Mononuclear cell (primary cell): ENCODE measurements around the gene PHETA1. TPM values are rescaled to one million over a fixed set of nuclear protein-coding genes. Genes with fewer than 3 reads are reported as not detected.
"Not testable (repeated sequence)": the region's sequence is repeated elsewhere in the genome, so short reads cannot be mapped to it uniquely, and the experiment has no call there.

ENCODE experiments used
- H3K27me3 ChIP-seq: 2 replicates; pipeline ENCODE4 v1.6.0; 2011; ENCODE audit warnings: low read length, control low read depth; ENCODE audit not compliant: insufficient read depth
- H3K4me1 ChIP-seq: 2 replicates; pipeline ENCODE4 v1.5.1; 2011; ENCODE audit warnings: mild to moderate bottlenecking, low read length, control low read depth; ENCODE audit not compliant: insufficient read depth
- H3K4me3 ChIP-seq: 2 replicates; pipeline ENCODE4 v1.5.1; 2011; ENCODE audit warnings: mild to moderate bottlenecking, low read length, moderate library complexity
- H3K9me3 ChIP-seq: 2 replicates; pipeline ENCODE4 v1.5.1; 2011; ENCODE audit warnings: low read depth, mild to moderate bottlenecking, control low read depth, low read length
- total RNA-seq: library from RNA; depleted of rRNA; stranded (reverse); fragments of >200 nt; gene quantifications from one replicate; pipeline ENCODE4 v1.2.3, GENCODE V29; 2012

Gene PHETA1
- total RNA-seq, 1 donor, result 2.7 TPM

DNA sequence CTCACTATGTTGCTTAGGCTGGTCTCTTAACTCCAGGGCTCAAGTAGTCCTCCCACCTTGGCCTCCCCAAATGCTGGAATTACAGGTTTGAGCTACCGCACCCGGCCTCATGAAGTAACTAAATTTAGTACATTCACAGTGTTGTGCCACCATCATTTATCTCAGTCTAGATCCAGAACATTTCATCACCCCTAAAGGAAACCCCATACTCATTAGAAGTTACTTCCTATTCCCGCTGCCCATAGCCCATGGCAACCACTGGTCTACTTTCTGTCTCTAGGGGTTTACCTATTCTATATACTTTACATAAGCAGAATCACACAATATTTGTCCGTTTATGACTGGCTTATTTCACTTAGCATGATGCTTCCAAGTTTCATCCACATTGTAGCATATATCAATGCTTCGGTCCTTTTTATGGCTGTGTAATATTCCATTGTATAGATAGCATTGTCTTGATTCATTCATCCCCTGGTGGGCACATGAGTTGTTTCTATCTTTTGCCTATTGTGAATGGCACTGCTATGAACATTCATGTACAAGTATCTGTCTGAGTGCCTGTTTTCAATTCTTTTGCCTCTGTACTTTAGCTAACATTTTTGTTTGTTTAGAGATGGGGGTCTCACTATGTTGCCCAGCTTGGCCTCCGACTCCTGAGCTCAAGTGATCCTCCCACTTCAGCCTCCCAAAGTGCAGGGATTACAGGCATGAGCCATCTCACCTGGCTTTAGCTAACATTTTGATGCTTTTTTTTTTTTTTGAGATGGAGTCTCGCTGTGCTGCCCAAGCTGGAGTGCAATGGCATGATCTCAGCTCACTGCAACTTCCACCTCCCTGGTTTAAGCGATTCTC lies 26.7 kb upstream of the PHETA1 start:
- H3K4me3 ChIP-seq, result no peak overlapping the region
- H3K4me1 ChIP-seq, result peaks cover 78% of the 10 kb centered on the region
- H3K27me3 ChIP-seq, result no peaks in the 10 kb centered on the region
- H3K9me3 ChIP-seq, result no peaks in the 10 kb centered on the region

DNA sequence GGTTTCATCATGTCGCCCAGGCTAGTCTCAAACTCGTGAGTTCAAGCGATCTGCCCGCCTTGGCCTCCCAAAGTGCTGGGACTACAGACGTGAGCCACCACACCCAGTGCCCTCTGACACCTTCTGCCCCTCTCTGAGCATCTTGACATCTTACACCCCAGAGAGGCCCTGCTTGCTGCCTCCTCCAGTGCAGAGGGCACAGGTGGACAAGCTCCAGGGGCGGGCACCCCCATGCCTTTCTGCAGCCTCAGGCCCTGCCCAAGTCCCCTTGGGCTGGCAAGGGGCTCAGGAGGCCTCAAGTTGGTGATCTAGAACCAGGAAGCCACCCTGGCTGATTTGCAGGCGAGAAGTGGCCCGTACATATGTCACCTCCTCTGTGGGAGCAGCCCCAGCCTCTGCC lies 25.6 kb upstream of the PHETA1 start:
- H3K27me3 ChIP-seq, result no peaks in the 10 kb centered on the region
- H3K9me3 ChIP-seq, result no peaks in the 10 kb centered on the region
- H3K4me1 ChIP-seq, result peaks cover 79% of the 10 kb centered on the region
- H3K4me3 ChIP-seq, result no peak overlapping the region

DNA sequence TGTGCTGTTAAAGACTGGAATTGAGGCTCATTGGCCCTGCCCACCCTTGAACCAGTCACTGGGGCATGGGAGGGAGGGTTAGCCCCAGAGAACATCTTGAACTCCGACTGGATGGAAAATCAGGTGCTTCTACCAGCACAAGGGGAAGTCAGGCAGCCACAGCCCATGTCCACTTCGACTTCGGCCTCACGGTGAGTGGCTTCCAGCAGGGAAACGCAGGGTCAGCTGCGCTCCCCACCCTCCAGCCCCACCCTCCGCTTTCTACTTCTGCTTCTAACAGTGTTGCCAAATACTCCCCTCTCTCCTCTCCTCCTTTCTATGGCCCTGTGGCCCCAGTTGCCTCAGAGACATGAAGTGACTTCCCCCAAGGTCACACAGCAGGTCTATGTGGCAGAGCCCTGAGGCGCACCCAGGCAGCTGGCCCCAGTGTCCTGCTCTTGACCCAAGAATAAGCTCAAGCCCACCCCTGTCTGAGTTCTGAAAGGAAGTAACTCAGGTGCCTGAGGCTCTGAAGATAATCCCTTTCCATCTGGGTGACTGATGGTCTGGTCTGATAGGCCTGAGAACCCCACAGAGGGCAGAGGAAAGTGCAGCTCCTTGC lies 24.9 kb upstream of the PHETA1 start:
- Histone ChIP-seq H3K4me1 (peaks cover 77% of the 10 kb centered on the region), H3K27me3 (no peaks in the 10 kb centered on the region), H3K9me3 (no peaks in the 10 kb centered on the region), H3K4me3 (no peak overlapping the region)

DNA sequence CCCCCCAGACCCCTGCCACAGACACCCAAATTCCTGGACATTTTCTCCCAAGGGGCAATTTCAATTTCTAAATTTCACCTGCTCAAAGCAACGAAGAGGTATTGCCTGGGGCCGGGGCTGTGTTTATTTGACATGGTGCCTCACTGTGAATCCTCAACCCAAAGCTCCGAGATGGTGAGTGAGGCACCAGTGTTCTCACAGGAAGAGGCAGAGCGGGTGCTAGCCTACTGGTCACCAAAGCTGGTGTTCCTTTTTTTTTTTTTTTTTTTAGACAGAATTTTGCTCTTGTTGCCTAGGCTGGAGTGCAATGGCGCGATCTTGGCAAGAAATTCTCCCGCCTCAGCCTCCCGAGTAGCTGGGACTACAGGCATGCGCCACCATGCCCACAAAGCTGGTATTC lies 22.0 kb upstream of the PHETA1 start:
- Histone ChIP-seq H3K27me3 (no peaks in the 10 kb centered on the region), H3K4me1 (peaks cover 64% of the 10 kb centered on the region), H3K9me3 (no peaks in the 10 kb centered on the region), H3K4me3 (no peak overlapping the region)

DNA sequence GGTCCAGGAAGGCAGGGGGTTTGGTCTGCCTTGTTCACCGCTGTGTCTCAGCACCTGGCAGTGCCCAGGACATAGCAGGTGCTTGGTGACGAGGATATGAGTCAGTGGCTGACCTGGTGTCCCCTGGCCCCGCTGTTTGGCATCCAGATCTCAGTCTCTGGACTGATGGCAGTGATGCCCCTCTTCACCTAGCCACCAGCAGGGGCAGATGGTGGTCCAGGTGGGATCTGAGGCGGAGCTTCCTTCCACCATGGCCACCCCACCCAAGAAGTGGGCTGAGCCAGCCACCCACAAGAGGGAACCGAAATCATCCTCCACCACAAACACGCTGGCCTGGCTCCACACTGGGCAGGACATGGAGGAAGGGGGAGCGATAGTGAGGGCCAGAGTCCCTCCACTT lies 20.7 kb upstream of the PHETA1 start:
- H3K4me3 ChIP-seq, result no peak overlapping the region
- H3K4me1 ChIP-seq, result peaks cover 56% of the 10 kb centered on the region

DNA sequence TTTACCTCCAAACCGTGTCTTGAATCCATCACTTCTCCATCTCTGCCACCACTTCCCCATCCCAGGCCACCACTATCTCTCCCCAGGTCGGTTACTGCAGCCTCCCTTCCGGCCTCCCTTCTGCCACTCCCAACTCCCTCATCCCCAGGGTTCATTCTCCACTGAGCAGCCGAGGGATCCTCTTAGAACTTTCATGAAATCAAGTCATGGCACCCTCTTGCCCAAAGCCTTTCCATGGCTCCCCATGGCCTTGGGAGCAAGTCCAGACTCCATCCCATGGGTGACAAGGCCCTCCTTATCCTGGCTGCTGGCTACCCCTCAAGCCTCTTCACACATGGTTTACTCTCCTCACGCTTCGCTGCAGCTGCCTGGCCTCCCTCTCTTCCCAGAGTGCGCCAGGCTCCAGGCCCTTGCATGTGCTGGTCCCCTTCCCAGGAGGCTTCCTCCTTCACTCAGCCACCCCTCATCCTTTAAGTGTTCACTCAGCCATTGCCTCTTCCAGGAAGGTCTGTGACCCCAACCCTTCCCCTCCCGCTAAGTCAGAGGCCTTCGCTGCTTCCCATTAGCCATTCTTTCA lies 18.9 kb upstream of the PHETA1 start:
- Histone ChIP-seq H3K9me3 (no peaks in the 10 kb centered on the region), H3K4me1 (peaks cover 39% of the 10 kb centered on the region), H3K4me3 (no peak overlapping the region), H3K27me3 (no peaks in the 10 kb centered on the region)

More for the DNA sequence above, 20.7 kb upstream of the PHETA1 start:
- H3K9me3 ChIP-seq, result no peaks in the 10 kb centered on the region
- no peaks in the 10 kb centered on the region for H3K27me3 ChIP-seq

DNA sequence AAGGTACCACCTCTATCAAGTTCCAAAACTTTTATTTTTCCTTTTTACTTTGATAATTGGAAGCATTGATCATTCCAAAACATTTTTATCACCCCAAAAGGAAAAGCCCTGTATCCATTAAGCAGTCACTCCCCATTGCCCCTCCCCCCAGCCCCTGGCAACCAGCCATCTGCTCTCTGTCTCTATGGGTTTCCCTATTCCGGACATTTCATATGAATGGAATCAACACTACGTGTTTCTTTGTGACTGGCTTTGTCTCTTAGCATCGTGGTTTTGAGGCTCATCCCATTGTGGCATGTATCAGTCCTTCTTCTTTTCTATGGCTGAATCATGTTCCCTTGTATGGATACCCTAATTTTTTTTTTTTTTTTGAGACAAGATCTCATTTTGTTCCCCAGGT lies 18.0 kb upstream of the PHETA1 start:
- H3K9me3 ChIP-seq, result no peaks in the 10 kb centered on the region
- H3K4me3 ChIP-seq, result no peak overlapping the region
- H3K27me3 ChIP-seq, result no peaks in the 10 kb centered on the region
- peaks cover 34% of the 10 kb centered on the region for H3K4me1 ChIP-seq

DNA sequence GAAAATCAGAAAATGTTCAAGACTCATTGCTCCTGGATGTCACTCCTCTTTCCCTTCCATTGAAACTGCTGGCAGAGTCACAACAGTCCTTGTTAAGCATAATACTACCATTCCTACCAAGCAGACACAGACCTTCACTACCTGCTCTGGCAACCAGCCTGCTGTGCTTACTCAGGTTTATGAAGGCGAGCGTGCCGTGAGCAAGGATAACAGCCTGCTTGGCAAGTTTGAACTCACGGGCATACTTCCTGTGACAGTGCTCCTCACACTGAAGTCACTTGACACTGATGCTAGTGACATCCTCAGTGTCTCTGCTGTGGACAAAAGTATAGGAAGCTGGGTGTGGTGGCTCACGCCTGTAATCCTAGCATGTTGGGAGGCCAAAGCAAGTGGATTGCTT lies 15.7 kb upstream of the PHETA1 start:
- peaks cover 15% of the 10 kb centered on the region for H3K4me1 ChIP-seq
- no peaks in the 10 kb centered on the region for H3K9me3 ChIP-seq
- no peaks in the 10 kb centered on the region for H3K27me3 ChIP-seq

DNA sequence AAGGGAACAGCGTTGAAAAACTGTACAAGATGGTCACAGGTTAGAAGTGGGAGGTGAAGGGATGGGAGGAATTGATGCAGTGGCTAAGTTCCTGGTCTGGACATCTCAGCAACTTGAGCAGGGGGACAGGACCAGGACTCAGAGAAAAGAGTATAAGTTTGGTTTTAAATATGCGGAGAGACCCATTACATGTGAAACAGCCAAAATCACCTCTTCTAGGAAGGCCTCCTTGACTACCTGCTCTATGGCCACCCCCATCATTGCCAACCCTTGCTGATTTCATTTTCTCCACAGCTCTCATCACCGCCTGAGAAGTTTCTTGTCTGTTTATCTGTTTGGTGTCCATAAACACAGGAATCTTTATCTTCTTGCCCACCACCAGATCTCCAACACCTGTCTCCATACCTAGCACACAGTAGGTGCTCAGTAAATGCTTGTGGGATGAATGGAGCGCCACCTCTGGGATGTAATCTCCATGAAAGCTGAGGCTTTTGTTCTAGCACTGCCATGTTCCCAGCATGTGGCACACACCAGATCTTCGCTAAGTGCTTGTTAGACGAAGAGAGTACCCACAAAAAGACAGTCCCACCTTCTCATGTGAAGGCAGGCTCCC lies 11.2 kb upstream of the PHETA1 start:
- no peak overlapping the region for H3K4me3 ChIP-seq
- no peaks in the 10 kb centered on the region for H3K27me3 ChIP-seq
- no peaks in the 10 kb centered on the region for H3K4me1 ChIP-seq
- no peaks in the 10 kb centered on the region for H3K9me3 ChIP-seq

More for the DNA sequence above, 15.7 kb upstream of the PHETA1 start:
- H3K4me3 ChIP-seq, result no peak overlapping the region

DNA sequence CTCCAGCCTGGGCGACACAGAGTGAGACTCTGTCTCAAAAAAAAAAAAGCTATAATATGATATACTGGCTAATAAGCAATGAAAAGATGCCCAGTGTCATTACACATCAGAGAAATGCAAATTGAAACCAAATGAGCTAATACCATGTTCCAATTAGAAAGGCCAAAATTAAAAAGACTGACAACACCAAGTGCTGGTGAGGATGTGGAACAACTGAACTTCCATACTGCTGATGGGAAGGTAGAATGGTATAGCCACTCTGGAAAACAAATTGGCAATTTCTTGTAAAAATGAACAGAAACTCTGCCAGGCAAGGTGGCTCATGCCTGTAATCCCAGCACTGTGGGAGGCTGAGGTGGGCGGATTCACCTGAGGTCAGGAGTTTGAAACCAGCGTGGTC lies 8.5 kb upstream of the PHETA1 start:
- Histone ChIP-seq H3K4me3 (no peak overlapping the region), H3K4me1 (no peaks in the 10 kb centered on the region), H3K9me3 (no peaks in the 10 kb centered on the region), H3K27me3 (no peaks in the 10 kb centered on the region)

DNA sequence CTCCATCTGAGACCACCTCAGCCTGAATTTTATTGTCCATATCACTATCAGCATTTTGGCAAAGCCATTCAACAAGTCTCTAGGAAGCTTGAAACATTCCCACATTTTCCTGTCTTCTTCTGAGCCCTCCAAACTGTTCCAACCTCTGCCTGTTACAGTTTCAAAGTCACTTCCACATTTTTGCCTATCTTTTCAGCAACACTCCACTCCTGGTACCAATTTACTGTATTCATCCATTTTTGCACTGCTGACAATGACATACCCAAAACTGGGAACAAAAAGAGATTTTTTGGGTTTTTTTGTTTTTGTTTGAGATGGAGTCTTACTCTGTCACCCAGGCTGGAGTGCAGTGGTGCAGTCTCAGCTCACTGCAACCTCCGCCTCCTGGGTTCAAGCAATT lies 4.3 kb upstream of the PHETA1 start:
- not testable (repeated sequence) for H3K9me3 ChIP-seq, H3K27me3 ChIP-seq, H3K4me3 ChIP-seq
- H3K4me1 ChIP-seq, result peaks cover 17% of the 10 kb centered on the region

DNA sequence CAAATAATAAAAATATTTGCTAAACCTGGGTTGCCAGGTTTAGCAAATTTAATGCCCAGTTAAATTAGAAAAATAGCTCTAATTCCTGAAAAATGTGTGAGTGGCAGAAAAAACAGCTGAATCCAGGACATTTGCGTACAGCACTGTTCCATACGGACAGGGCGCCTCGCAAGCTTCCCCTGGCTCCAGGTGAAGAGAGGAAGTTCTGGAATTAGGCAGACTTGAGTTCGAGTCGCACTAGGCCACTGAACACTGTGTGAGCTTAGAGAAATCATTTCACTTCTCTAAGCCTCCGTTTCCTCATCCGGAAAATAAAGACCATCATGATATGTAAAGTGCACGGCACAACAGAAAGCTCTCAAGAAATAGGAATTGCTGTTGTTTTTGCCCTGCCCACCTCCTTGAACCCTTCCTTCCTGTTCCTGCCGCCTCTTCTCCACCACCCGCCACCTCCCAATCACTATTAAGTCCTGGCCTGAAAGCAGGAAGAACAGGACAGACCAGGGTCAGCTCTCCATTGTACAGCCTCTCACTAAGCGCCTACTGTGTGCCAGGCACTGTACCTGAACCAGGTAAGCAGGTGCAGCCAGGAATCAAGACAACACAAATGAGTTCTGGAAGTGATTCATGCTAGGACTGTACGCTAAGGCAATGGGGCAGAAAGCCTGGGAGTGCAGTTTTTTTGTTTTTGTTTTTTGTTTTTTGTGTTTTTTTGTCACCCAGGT lies 763 bp upstream of the PHETA1 start:
- peak overlapping the region; percentile 59 for H3K4me3 ChIP-seq
- no peaks in the 10 kb centered on the region for H3K27me3 ChIP-seq
- H3K4me1 ChIP-seq, result peaks cover 29% of the 10 kb centered on the region

DNA sequence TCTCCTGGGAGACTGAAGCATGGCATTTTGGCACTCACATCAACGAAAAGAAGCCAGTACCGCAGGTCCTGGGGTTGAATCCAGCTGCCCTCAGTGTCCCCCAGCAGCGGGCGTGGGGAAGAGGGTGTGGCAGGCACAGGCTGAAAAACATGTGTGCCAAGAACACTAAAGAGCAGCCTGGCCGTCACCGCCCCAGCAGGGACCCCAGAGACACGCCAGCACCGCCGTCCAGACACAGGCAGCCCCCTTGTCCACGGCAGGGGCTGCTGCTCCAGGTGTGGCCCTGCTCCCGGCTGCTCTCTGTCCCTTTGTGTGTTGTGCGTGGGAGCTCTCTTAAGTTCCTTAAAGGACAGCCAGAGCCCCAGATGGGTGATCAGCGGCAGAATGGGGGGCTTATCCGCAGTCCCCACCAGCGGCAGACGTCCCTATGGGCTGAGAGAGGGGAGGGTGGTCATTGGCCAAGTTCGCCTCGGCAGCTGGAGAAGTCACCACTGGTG lies 556 bp downstream of the PHETA1 start:
- peak overlapping the region; percentile 59 for H3K4me3 ChIP-seq
- H3K9me3 ChIP-seq, result no peaks in the 10 kb centered on the region
- H3K27me3 ChIP-seq, result no peaks in the 10 kb centered on the region
- H3K4me1 ChIP-seq, result peaks cover 29% of the 10 kb centered on the region

More for the DNA sequence above, 763 bp upstream of the PHETA1 start:
- H3K9me3 ChIP-seq, result no peaks in the 10 kb centered on the region

DNA sequence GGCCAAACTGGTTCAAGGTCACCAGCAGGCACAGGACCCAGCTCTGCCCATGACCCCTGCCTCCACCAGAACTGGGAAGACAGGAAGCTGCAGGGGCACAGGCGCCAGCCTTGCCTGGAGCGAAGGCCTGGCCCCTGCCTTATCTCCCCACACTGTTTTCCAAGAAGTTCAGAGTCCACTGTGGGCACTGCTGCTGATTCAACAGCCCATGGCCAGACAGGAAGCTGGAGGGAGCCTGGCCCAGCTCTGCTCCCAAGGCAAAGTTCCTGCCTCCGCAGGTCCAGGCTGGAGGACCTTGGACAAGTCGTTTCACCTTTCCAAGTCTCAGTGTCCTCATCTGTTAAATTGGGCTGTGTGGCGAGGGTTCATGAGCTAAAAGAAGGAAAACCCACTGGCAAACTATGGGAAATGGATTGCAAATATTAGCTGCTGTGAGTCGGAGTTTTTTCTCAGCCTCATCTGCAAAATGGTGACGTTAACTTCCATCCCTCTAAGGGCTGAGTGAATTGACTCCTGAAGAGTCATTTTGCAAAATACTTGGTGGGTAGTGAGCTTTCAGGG lies 1.2 kb downstream of the PHETA1 start:
- Histone ChIP-seq H3K27me3 (no peaks in the 10 kb centered on the region), H3K4me1 (peaks cover 29% of the 10 kb centered on the region), H3K4me3 (peak overlapping the region; percentile 59), H3K9me3 (no peaks in the 10 kb centered on the region)
